Mesenchymal stem cell (in vitro differentiated cells and primary cell): ENCODE data around the gene ACAP1.
A peak's percentile ranks its signal among the peaks of the same experiment; 100 is the strongest.

Experiments used
- DNase-seq: peaks from one replicate; pipeline ENCODE4 v3.0.0-alpha.2; 2013
- H2AFZ ChIP-seq: one replicate; pipeline ENCODE4 v1.6.1; 2013; ENCODE audit warnings: low read depth, mild to moderate bottlenecking, control low read depth, inconsistent platforms, low read length, moderate library complexity
- H2AK5ac ChIP-seq: 2 replicates; pipeline ENCODE4 v1.6.1; 2013; ENCODE audit warnings: low read length, moderate library complexity, mild to moderate bottlenecking, inconsistent platforms; ENCODE audit not compliant: severe bottlenecking
- H2BK120ac ChIP-seq: one replicate; pipeline ENCODE4 v1.6.1; 2013; ENCODE audit warnings: low read depth, mild to moderate bottlenecking, inconsistent platforms, low read length, moderate library complexity
- H2BK12ac ChIP-seq, 2 experiments: one replicate each; pipeline ENCODE4 v1.6.1; 2013; ENCODE audit warnings: inconsistent platforms in 2 of 2, low read length in 2 of 2, mild to moderate bottlenecking in 2 of 2, moderate library complexity in 2 of 2, control low read depth in 1 of 2
- H2BK15ac ChIP-seq: one replicate; pipeline ENCODE4 v1.6.1; 2013; ENCODE audit warnings: mild to moderate bottlenecking, low read depth, inconsistent platforms; ENCODE audit not compliant: poor library complexity, severe bottlenecking
- H2BK5ac ChIP-seq: 2 replicates; pipeline ENCODE4 v1.6.1; 2013; ENCODE audit warnings: low read depth, mild to moderate bottlenecking, low read length, control low read depth, inconsistent platforms; ENCODE audit not compliant: poor library complexity, severe bottlenecking
- H3K14ac ChIP-seq, 2 experiments: one replicate each; pipeline ENCODE4 v1.6.1; 2013; ENCODE audit warnings: inconsistent platforms in 2 of 2, low read length in 2 of 2, control low read depth in 1 of 2, mild to moderate bottlenecking in 1 of 2, moderate library complexity in 1 of 2
- H3K18ac ChIP-seq, 2 experiments: one replicate each; pipeline ENCODE4 v1.6.1; 2013; ENCODE audit warnings: inconsistent platforms in 2 of 2, low read length in 2 of 2, control low read depth in 1 of 2, low read depth in 1 of 2, mild to moderate bottlenecking in 1 of 2
- H3K23ac ChIP-seq, 2 experiments: one replicate each; pipeline ENCODE4 v1.6.1; 2013; ENCODE audit warnings: inconsistent platforms in 2 of 2, low read length in 2 of 2, mild to moderate bottlenecking in 2 of 2, moderate library complexity in 2 of 2, control low read depth in 1 of 2
- H3K27ac ChIP-seq: 2 replicates; pipeline ENCODE4 v1.5.1; 2013; ENCODE audit warnings: mild to moderate bottlenecking, moderate library complexity, low read length, control low read depth, inconsistent platforms; ENCODE audit not compliant: poor library complexity, severe bottlenecking
- H3K27me3 ChIP-seq, 2 experiments: 2 replicates each; pipeline versions ENCODE4 v1.6.1 to v1.7.0; 2013; ENCODE audit warnings: low read length in 2 of 2, mild to moderate bottlenecking in 2 of 2, moderate library complexity in 2 of 2, control low read depth in 1 of 2, inconsistent platforms in 1 of 2; ENCODE audit not compliant: control insufficient read depth in 1 of 2, insufficient read depth in 1 of 2
- H3K36me3 ChIP-seq, 2 experiments: 2 replicates each; pipeline versions ENCODE4 v1.6.1 to v1.7.0; 2013; ENCODE audit warnings: low read length in 2 of 2, control low read depth in 1 of 2, inconsistent platforms in 1 of 2, low read depth in 1 of 2, mild to moderate bottlenecking in 1 of 2; ENCODE audit not compliant: insufficient read depth in 2 of 2, control insufficient read depth in 1 of 2
- H3K4ac ChIP-seq, 2 experiments: one replicate each; pipeline ENCODE4 v1.6.1; 2013; ENCODE audit warnings: inconsistent platforms in 2 of 2, low read length in 2 of 2, mild to moderate bottlenecking in 2 of 2, moderate library complexity in 2 of 2, control low read depth in 1 of 2, low read depth in 1 of 2
- H3K4me1 ChIP-seq: 2 replicates; pipeline ENCODE4 v1.6.1; 2013; ENCODE audit warnings: low read depth, low read length, control low read depth; ENCODE audit not compliant: control insufficient read depth, insufficient read depth
- H3K4me2 ChIP-seq: 2 replicates; pipeline ENCODE4 v1.6.1; 2013; ENCODE audit warnings: low read length, mild to moderate bottlenecking, inconsistent platforms; ENCODE audit not compliant: poor library complexity, severe bottlenecking
- H3K4me3 ChIP-seq, 2 experiments: 2 replicates each; pipeline versions ENCODE4 v1.5.1 to v1.7.0; 2013; ENCODE audit warnings: low read length in 2 of 2, mild to moderate bottlenecking in 2 of 2, control low read depth in 1 of 2, low read depth in 1 of 2; ENCODE audit not compliant: insufficient read depth in 1 of 2
- H3K79me1 ChIP-seq: replicated peaks from 2 replicates; pipeline ENCODE4 v1.6.1; 2013; ENCODE audit warnings: mild to moderate bottlenecking, control low read depth, low read length, inconsistent platforms; ENCODE audit not compliant: poor library complexity, severe bottlenecking
- H3K9ac ChIP-seq: 2 replicates; pipeline ENCODE4 v1.7.0; 2013; ENCODE audit warnings: mild to moderate bottlenecking, low read length, moderate library complexity
- H3K9me3 ChIP-seq: 2 replicates; pipeline ENCODE4 v1.7.0; 2013; ENCODE audit warnings: mild to moderate bottlenecking, low read length; ENCODE audit not compliant: control insufficient read depth
- H4K8ac ChIP-seq: one replicate; pipeline ENCODE4 v1.6.1; 2013; ENCODE audit warnings: inconsistent platforms, mild to moderate bottlenecking, low read length, moderate library complexity
- H4K91ac ChIP-seq: one replicate; pipeline ENCODE4 v1.6.1; 2013; ENCODE audit warnings: mild to moderate bottlenecking, low read length, inconsistent platforms
- WGBS: methylation state at CpG from one replicate; pipeline ENCODE4 v1.1.7; 2013; ENCODE audit warnings: mixed read lengths; 5-methylcytosine and 5-hydroxymethylcytosine counted together

ACAP1 gene

DNA sequence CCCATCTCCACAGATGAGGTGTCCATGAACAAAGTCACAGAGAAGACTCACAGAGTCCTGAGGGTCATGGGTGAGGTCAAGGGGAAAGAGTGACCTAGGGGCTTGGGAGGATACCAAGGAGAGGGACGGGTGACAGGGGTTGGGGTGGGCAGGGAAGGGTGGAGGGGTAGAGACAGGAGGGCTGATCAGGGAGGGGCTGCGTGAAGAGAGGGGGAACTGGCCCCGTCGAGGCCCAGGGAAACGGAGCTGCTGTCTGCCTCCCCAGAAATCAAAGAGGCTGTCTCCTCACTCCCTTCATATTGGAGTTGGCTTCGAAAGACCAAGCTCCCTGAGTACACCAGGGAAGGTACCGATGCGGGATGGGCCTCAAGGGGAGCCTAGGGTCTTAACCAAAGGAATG is 19.2 kb downstream of the ACAP1 start:
- H3K27me3 ChIP-seq, result no peaks in the 10 kb centered on the region
- H3K9ac ChIP-seq, result peak overlapping the region; percentile 44
- no peak for DNase-seq
- H3K18ac ChIP-seq, result peak overlapping the region in 1 of 2 experiments; percentile 55
- peak overlapping the region in 1 of 2 experiments; percentile 48 for H3K14ac ChIP-seq
- H4K91ac ChIP-seq, result peak overlapping the region; percentile 67
- no peaks in the 10 kb centered on the region for H3K9me3 ChIP-seq
- H3K79me1 ChIP-seq, result peaks cover 27% of the 10 kb centered on the region
- no peak overlapping the region for H2AFZ ChIP-seq
- peak overlapping the region in 1 of 2 experiments; percentile 15 for H2BK12ac ChIP-seq
- no peak overlapping the region for H3K23ac ChIP-seq
- no peak overlapping the region for H3K27ac ChIP-seq
- no peak overlapping the region for H2BK5ac ChIP-seq
- H2BK120ac ChIP-seq, result no peak overlapping the region
- H3K4ac ChIP-seq, result no peak overlapping the region
- WGBS, result 80% methylated on average over 7 of the region's 8 CpGs
- H3K4me3 ChIP-seq, result no peak overlapping the region
- no peak overlapping the region for H2AK5ac ChIP-seq
- H3K36me3 ChIP-seq, result no peaks in the 10 kb centered on the region
- peaks cover 40% of the 10 kb centered on the region for H3K4me1 ChIP-seq
- no peak overlapping the region for H3K4me2 ChIP-seq
- H2BK15ac ChIP-seq, result peak overlapping the region; percentile 4
- no peak overlapping the region for H4K8ac ChIP-seq

DNA sequence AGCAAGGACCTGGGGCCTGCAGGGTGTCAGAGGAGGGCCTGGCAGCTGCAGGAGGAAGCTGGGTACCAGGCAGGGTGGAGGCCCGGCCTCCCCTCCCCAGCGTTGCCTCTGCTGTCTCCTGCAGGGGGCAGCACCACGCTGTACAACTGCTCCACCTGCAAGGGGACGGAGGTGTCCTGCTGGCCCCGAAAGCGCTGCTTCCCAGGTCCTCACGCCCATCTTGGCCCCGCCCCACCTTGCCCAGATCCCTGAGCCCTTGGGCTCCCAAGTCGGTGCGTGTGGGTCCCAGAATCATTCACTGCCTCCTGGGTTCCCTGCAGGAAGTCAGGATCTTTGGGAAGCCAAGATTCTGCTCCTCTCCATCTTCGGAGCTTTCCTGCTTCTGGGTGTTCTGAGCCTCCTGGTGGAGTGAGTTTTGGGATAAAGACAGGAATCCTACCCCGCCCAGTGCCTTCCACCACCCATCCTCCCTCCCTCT is 19.8 kb downstream of the ACAP1 start:
- no peak overlapping the region for H3K23ac ChIP-seq
- peaks cover 27% of the 10 kb centered on the region for H3K79me1 ChIP-seq
- H4K91ac ChIP-seq, result no peak overlapping the region
- H2BK5ac ChIP-seq, result no peak overlapping the region
- peak overlapping the region in 1 of 2 experiments; percentile 48 for H3K14ac ChIP-seq
- no peaks in the 10 kb centered on the region for H3K36me3 ChIP-seq
- no peaks in the 10 kb centered on the region for H3K27me3 ChIP-seq
- H2BK120ac ChIP-seq, result no peak overlapping the region
- peak; percentile 67 for DNase-seq
- 7% methylated on average over 11 of the region's 12 CpGs for WGBS
- no peaks in the 10 kb centered on the region for H3K9me3 ChIP-seq
- H2BK12ac ChIP-seq, result no peak overlapping the region
- no peak overlapping the region for H4K8ac ChIP-seq
- no peak overlapping the region for H3K4ac ChIP-seq
- no peak overlapping the region for H3K4me3 ChIP-seq
- H3K18ac ChIP-seq, result peak overlapping the region in 1 of 2 experiments; percentile 55
- H3K4me1 ChIP-seq, result peaks cover 37% of the 10 kb centered on the region
- H3K4me2 ChIP-seq, result no peak overlapping the region
- no peak overlapping the region for H2AFZ ChIP-seq
- H3K27ac ChIP-seq, result no peak overlapping the region
- no peak overlapping the region for H2AK5ac ChIP-seq
- no peak overlapping the region for H2BK15ac ChIP-seq
- H3K9ac ChIP-seq, result peak overlapping the region; percentile 44

DNA sequence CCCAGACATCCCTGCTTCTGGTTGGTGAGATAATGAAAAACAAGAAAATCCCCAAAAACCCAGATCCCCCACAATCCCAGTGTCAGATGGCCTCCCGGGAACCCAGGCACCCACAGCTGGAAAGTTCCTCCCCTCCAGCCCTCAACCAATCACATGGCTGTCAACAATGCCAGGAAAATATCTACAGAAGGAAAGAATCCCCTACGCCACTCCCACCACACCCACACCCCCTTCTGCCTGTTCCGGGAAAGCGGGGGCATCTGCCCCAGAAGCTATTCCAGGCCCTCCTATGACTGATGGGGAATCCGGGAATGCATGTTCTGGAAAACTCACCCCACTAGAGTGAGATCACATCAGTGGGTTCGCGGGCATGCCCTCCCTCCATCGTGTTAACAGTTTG is 20.4 kb downstream of the ACAP1 start:
- WGBS, result 91% methylated on average over 8 of the region's 8 CpGs
- Histone ChIP-seq H4K91ac (no peak overlapping the region), H3K36me3 (no peaks in the 10 kb centered on the region)

DNA sequence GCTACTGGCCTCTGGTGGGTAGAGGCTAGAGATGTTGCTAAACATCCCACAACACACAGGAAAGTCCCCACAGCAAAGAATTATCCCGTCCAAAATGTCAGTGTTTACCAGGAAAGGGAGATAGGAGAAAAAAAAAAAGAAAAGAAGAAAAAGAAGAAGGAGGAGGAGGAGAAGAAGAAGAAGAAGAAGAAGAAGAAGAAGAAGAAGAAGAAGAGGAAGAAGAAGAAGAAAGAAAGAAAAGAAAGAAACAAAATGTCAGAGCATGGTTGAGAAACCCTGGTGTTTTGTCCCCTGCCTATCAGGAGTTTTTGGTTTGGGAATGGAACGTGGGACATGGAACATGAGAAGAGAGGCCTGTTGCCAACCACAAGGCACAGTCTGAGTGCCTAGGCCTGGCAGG is 21.1 kb downstream of the ACAP1 start:
- no peak for DNase-seq
- Histone ChIP-seq H4K8ac (no peak overlapping the region), H3K9me3 (no peaks in the 10 kb centered on the region), H3K23ac (no peak overlapping the region), H3K27me3 (no peaks in the 10 kb centered on the region), H2BK120ac (no peak overlapping the region), H3K18ac (no peak overlapping the region), H3K4me2 (no peak overlapping the region), H2BK5ac (no peak overlapping the region), H3K4me3 (no peak overlapping the region), H2AFZ (no peak overlapping the region), H2BK15ac (no peak overlapping the region), H2BK12ac (no peak overlapping the region), H3K4me1 (peaks cover 37% of the 10 kb centered on the region), H3K14ac (no peak overlapping the region), H3K4ac (no peak overlapping the region), H2AK5ac (no peak overlapping the region), H3K79me1 (peaks cover 27% of the 10 kb centered on the region), H3K36me3 (no peaks in the 10 kb centered on the region), H4K91ac (no peak overlapping the region), H3K27ac (no peak overlapping the region), H3K9ac (peak overlapping the region; percentile 44)
- WGBS, result 82% methylated on average over 2 of the region's 2 CpGs

More for the DNA sequence above, 20.4 kb downstream of the ACAP1 start:
- H3K23ac ChIP-seq, result no peak overlapping the region
- no peaks in the 10 kb centered on the region for H3K9me3 ChIP-seq
- no peak overlapping the region for H2BK12ac ChIP-seq
- H2AFZ ChIP-seq, result no peak overlapping the region
- H3K27me3 ChIP-seq, result no peaks in the 10 kb centered on the region
- DNase-seq, result no peak
- peak overlapping the region; percentile 44 for H3K9ac ChIP-seq
- H3K4me3 ChIP-seq, result no peak overlapping the region
- no peak overlapping the region for H3K18ac ChIP-seq
- peaks cover 37% of the 10 kb centered on the region for H3K4me1 ChIP-seq
- H3K4me2 ChIP-seq, result no peak overlapping the region
- no peak overlapping the region for H3K4ac ChIP-seq
- H2BK120ac ChIP-seq, result no peak overlapping the region
- no peak overlapping the region for H2BK5ac ChIP-seq
- H3K27ac ChIP-seq, result no peak overlapping the region
- no peak overlapping the region for H4K8ac ChIP-seq
- H3K79me1 ChIP-seq, result peaks cover 27% of the 10 kb centered on the region
- H2BK15ac ChIP-seq, result no peak overlapping the region
- no peak overlapping the region for H3K14ac ChIP-seq
- H2AK5ac ChIP-seq, result no peak overlapping the region
